Activated CD4-positive, alpha-beta T cell treated with anti-CD3 and anti-CD28 coated beads, Interleukin-2, amount 10 ng/mL, durations not matched to agents 24 days and 14 days (primary cell): Measurements from ENCODE around the gene SSR4. TPM values are rescaled to one million over a fixed set of nuclear protein-coding genes. Genes with fewer than 3 reads are reported as not detected.

Experiments
- DNase-seq: peaks from one replicate; pipeline ENCODE4 v3.0.0; 2022
- H3K27ac Mint-ChIP-seq: one replicate; pipeline ENCODE4 v1.8.0; 2022; ENCODE audit warnings: mild to moderate bottlenecking, mixed read lengths
- H3K27me3 Mint-ChIP-seq: one replicate; pipeline ENCODE4 v1.8.0; 2022; ENCODE audit warnings: mixed read lengths
- H3K36me3 Mint-ChIP-seq: one replicate; pipeline ENCODE4 v1.8.0; 2022; ENCODE audit warnings: low read depth, mild to moderate bottlenecking, mixed read lengths
- H3K4me1 Mint-ChIP-seq: one replicate; pipeline ENCODE4 v1.8.0; 2021; ENCODE audit warnings: mixed read lengths
- H3K4me3 Mint-ChIP-seq: one replicate; pipeline ENCODE4 v1.8.0; 2022; ENCODE audit warnings: mild to moderate bottlenecking, moderate library complexity, mixed read lengths
- H3K9me3 Mint-ChIP-seq: one replicate; pipeline ENCODE4 v1.8.0; 2021; ENCODE audit warnings: mixed read lengths
- intact Hi-C: fragments of 100-400 bp; cut with micrococcal nuclease; formaldehyde crosslinking; loops from one replicate; pipeline ENCODE4 v1.15.1; 2023
- total RNA-seq: library from RNA; stranded (reverse); gene quantifications from 2 replicates; pipeline ENCODE4 v1.2.3, GENCODE V29; 2022

SSR4 gene
- total RNA-seq, 1 donor from 2014 or later: 277 TPM

- intact Hi-C loops: no loop called here
- Mint-ChIP-seq H3K4me3 (no peak overlapping the region), H3K4me1 (peaks cover 6% of the 10 kb centered on the region), H3K36me3 (peaks cover 18% of the 10 kb centered on the region), H3K27me3 (no peaks in the 10 kb centered on the region), H3K9me3 (no peaks in the 10 kb centered on the region), H3K27ac (no peak overlapping the region)
- DNase-seq: no peak
Measured at GRCh38 chrX:153800746-153801145, 6.3 kb downstream of the SSR4 start.

- intact Hi-C loops: no loop called here
- Mint-ChIP-seq H3K27me3 (no peaks in the 10 kb centered on the region), H3K4me3 (no peak overlapping the region), H3K36me3 (peaks cover 10% of the 10 kb centered on the region), H3K4me1 (peaks cover 1% of the 10 kb centered on the region), H3K9me3 (no peaks in the 10 kb centered on the region), H3K27ac (no peak overlapping the region)
- no peak for DNase-seq
Measured at GRCh38 chrX:153801669-153802068, 7.2 kb downstream of the SSR4 start.

- peaks cover 9% of the 10 kb centered on the region for H3K36me3 Mint-ChIP-seq
- no peak overlapping the region for H3K4me3 Mint-ChIP-seq
- no peak for DNase-seq
- H3K27me3 Mint-ChIP-seq: no peaks in the 10 kb centered on the region
- H3K4me1 Mint-ChIP-seq: no peaks in the 10 kb centered on the region
- H3K27ac Mint-ChIP-seq: no peak overlapping the region
- intact Hi-C loops: no loop called here
- H3K9me3 Mint-ChIP-seq: no peaks in the 10 kb centered on the region
Measured at GRCh38 chrX:153802513-153803045, 8.1 kb downstream of the SSR4 start.

GRCh38 chrX:153803211-153804099 is 9.0 kb downstream of the SSR4 start:
- no peak overlapping the region for H3K4me3 Mint-ChIP-seq
- H3K27ac Mint-ChIP-seq: no peak overlapping the region
- no peak for DNase-seq
- peaks cover 3% of the 10 kb centered on the region for H3K36me3 Mint-ChIP-seq
- H3K27me3 Mint-ChIP-seq: no peaks in the 10 kb centered on the region
- intact Hi-C loops: no loop called here
- H3K4me1 Mint-ChIP-seq: no peaks in the 10 kb centered on the region
- H3K9me3 Mint-ChIP-seq: no peaks in the 10 kb centered on the region

- Mint-ChIP-seq H3K4me1 (no peaks in the 10 kb centered on the region), H3K4me3 (no peak overlapping the region), H3K9me3 (no peaks in the 10 kb centered on the region), H3K27me3 (no peaks in the 10 kb centered on the region), H3K36me3 (no peaks in the 10 kb centered on the region), H3K27ac (no peak overlapping the region)
- intact Hi-C loops: no loop called here
- no peak for DNase-seq
Measured at GRCh38 chrX:153804100-153804595, 9.7 kb downstream of the SSR4 start.

GRCh38 chrX:153804621-153805020 is 10.2 kb downstream of the SSR4 start:
- intact Hi-C loops: no loop called here
- no peaks in the 10 kb centered on the region for H3K36me3 Mint-ChIP-seq
- no peak overlapping the region for H3K4me3 Mint-ChIP-seq
- H3K27ac Mint-ChIP-seq: no peak overlapping the region
- no peaks in the 10 kb centered on the region for H3K9me3 Mint-ChIP-seq
- no peaks in the 10 kb centered on the region for H3K27me3 Mint-ChIP-seq
- no peaks in the 10 kb centered on the region for H3K4me1 Mint-ChIP-seq
- no peak for DNase-seq

GRCh38 chrX:153805436-153805835 is 11.0 kb downstream of the SSR4 start:
- no peak overlapping the region for H3K27ac Mint-ChIP-seq
- no peak for DNase-seq
- no peaks in the 10 kb centered on the region for H3K9me3 Mint-ChIP-seq
- no peaks in the 10 kb centered on the region for H3K36me3 Mint-ChIP-seq
- intact Hi-C loops: no loop called here
- no peaks in the 10 kb centered on the region for H3K27me3 Mint-ChIP-seq
- H3K4me3 Mint-ChIP-seq: no peak overlapping the region
- H3K4me1 Mint-ChIP-seq: no peaks in the 10 kb centered on the region

- H3K4me3 Mint-ChIP-seq: no peak overlapping the region
- H3K9me3 Mint-ChIP-seq: no peaks in the 10 kb centered on the region
- H3K4me1 Mint-ChIP-seq: no peaks in the 10 kb centered on the region
- no peak overlapping the region for H3K27ac Mint-ChIP-seq
- peaks cover 4% of the 10 kb centered on the region for H3K27me3 Mint-ChIP-seq
- no peaks in the 10 kb centered on the region for H3K36me3 Mint-ChIP-seq
- DNase-seq: no peak
- intact Hi-C loops: no loop called here
Measured at GRCh38 chrX:153806999-153807575, 12.6 kb downstream of the SSR4 start.

GRCh38 chrX:153807976-153808375 is 13.5 kb downstream of the SSR4 start:
- H3K36me3 Mint-ChIP-seq: no peaks in the 10 kb centered on the region
- no peaks in the 10 kb centered on the region for H3K4me1 Mint-ChIP-seq
- DNase-seq: no peak
- peaks cover 7% of the 10 kb centered on the region for H3K27me3 Mint-ChIP-seq
- no peaks in the 10 kb centered on the region for H3K9me3 Mint-ChIP-seq
- intact Hi-C loops: no loop called here
- no peak overlapping the region for H3K4me3 Mint-ChIP-seq
- H3K27ac Mint-ChIP-seq: no peak overlapping the region

GRCh38 chrX:153812220-153812619 is 17.8 kb downstream of the SSR4 start:
- Mint-ChIP-seq H3K27me3 (peaks cover 20% of the 10 kb centered on the region), H3K4me1 (peaks cover 9% of the 10 kb centered on the region), H3K36me3 (no peaks in the 10 kb centered on the region), H3K4me3 (no peak overlapping the region), H3K9me3 (no peaks in the 10 kb centered on the region), H3K27ac (no peak overlapping the region)
- intact Hi-C loops: no loop called here
- no peak for DNase-seq

GRCh38 chrX:153813161-153813560 is 18.7 kb downstream of the SSR4 start:
- no peak for DNase-seq
- H3K4me1 Mint-ChIP-seq: peaks cover 13% of the 10 kb centered on the region
- no peak overlapping the region for H3K27ac Mint-ChIP-seq
- no peaks in the 10 kb centered on the region for H3K9me3 Mint-ChIP-seq
- intact Hi-C loops: no loop called here
- H3K4me3 Mint-ChIP-seq: no peak overlapping the region
- peaks cover 20% of the 10 kb centered on the region for H3K27me3 Mint-ChIP-seq
- no peaks in the 10 kb centered on the region for H3K36me3 Mint-ChIP-seq

GRCh38 chrX:153814591-153815315 is 20.3 kb downstream of the SSR4 start:
- no peak for DNase-seq
- H3K9me3 Mint-ChIP-seq: no peaks in the 10 kb centered on the region
- H3K36me3 Mint-ChIP-seq: no peaks in the 10 kb centered on the region
- peaks cover 23% of the 10 kb centered on the region for H3K27me3 Mint-ChIP-seq
- no peak overlapping the region for H3K27ac Mint-ChIP-seq
- intact Hi-C loops: no loop called here
- H3K4me3 Mint-ChIP-seq: no peak overlapping the region
- H3K4me1 Mint-ChIP-seq: peaks cover 13% of the 10 kb centered on the region

GRCh38 chrX:153816831-153817690 is 22.6 kb downstream of the SSR4 start:
- H3K4me3 Mint-ChIP-seq: peak overlapping the region; percentile 56
- DNase-seq: peak; percentile 81

More at GRCh38 chrX:153816831-153817690, 22.6 kb downstream of the SSR4 start:
- peaks cover 18% of the 10 kb centered on the region for H3K27me3 Mint-ChIP-seq
- no peaks in the 10 kb centered on the region for H3K9me3 Mint-ChIP-seq
- H3K27ac Mint-ChIP-seq: peak overlapping the region; percentile 41
- H3K36me3 Mint-ChIP-seq: no peaks in the 10 kb centered on the region
- intact Hi-C loops: no loop called here
- peaks cover 16% of the 10 kb centered on the region for H3K4me1 Mint-ChIP-seq
